Measurements from ENCODE around the gene IFNAR2. TPM values are rescaled to one million over a fixed set of nuclear protein-coding genes. Genes with fewer than 3 reads are reported as not detected.
A peak's percentile ranks its signal among the peaks of the same experiment; 100 is the strongest.

IFNAR2 gene
- total RNA-seq, 1 donor from 2014 or later = 36.7 TPM

GRCh38 chr21:33257094-33257803, 27.5 kb downstream of the IFNAR2 start:
- H3K27me3 Mint-ChIP-seq = no peaks in the 10 kb centered on the region
- no peaks in the 10 kb centered on the region for H3K9me3 Mint-ChIP-seq
- peaks cover 72% of the 10 kb centered on the region for H3K36me3 Mint-ChIP-seq (ENCODE audit: low read depth)
- H3K4me3 Mint-ChIP-seq = no peak overlapping the region
- intact Hi-C loops (cut with micrococcal nuclease) = loop anchor here (2.0 to 5.0 kb wide), 2 partner anchors 18 to 125 kb away; no protein-coding TSS in a partner anchor
- H3K4me1 Mint-ChIP-seq = peaks cover 42% of the 10 kb centered on the region
- peak overlapping the region; percentile 46 for H3K27ac Mint-ChIP-seq
- no peak for DNase-seq

DNA sequence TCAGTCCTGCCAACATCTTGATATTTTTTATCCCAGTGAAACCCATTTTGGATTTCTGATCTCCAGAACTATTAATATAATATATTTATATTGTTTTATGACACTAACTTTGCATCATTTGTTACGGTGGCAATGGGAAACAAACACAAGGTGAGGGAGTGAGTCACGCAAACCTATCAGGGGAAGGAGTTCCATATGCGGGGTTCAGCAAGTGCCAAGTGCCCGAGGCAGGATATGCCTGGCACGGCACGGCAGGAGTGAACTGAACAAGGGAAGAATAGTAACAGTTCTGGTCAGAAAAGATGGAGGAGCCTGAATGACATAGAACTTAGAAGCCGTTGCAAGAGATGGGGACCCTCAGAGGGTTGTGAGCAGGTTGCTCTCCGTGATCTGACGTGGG, 28.7 kb downstream of the IFNAR2 start:
- Mint-ChIP-seq H3K27me3 (no peaks in the 10 kb centered on the region), H3K4me1 (peaks cover 46% of the 10 kb centered on the region), H3K36me3 (ENCODE audit: low read depth) (peaks cover 67% of the 10 kb centered on the region), H3K9me3 (no peaks in the 10 kb centered on the region), H3K27ac (no peak overlapping the region), H3K4me3 (no peak overlapping the region)
- intact Hi-C loops (cut with micrococcal nuclease) = loop anchor here (5.0 kb wide), 1 partner anchor 124 kb away; no protein-coding TSS in a partner anchor
- DNase-seq = no peak

GRCh38 chr21:33259428-33259827, 29.7 kb downstream of the IFNAR2 start:
- Mint-ChIP-seq H3K9me3 (no peaks in the 10 kb centered on the region), H3K4me1 (peaks cover 46% of the 10 kb centered on the region), H3K27me3 (no peaks in the 10 kb centered on the region), H3K36me3 (ENCODE audit: low read depth) (peaks cover 66% of the 10 kb centered on the region), H3K27ac (no peak overlapping the region), H3K4me3 (no peak overlapping the region)
- DNase-seq = no peak
- intact Hi-C loops (cut with micrococcal nuclease) = loop anchor here (5.0 kb wide), 1 partner anchor 123 kb away; no protein-coding TSS in a partner anchor

GRCh38 chr21:33259995-33260394, 30.3 kb downstream of the IFNAR2 start:
- no peaks in the 10 kb centered on the region for H3K27me3 Mint-ChIP-seq
- no peak overlapping the region for H3K4me3 Mint-ChIP-seq
- intact Hi-C loops (cut with micrococcal nuclease) = loop anchor here (5.0 kb wide), 1 partner anchor 122 kb away; no protein-coding TSS in a partner anchor
- DNase-seq = no peak
- H3K36me3 Mint-ChIP-seq (ENCODE audit: low read depth) = peaks cover 61% of the 10 kb centered on the region
- H3K9me3 Mint-ChIP-seq = no peaks in the 10 kb centered on the region
- H3K4me1 Mint-ChIP-seq = peaks cover 43% of the 10 kb centered on the region
- no peak overlapping the region for H3K27ac Mint-ChIP-seq

DNA sequence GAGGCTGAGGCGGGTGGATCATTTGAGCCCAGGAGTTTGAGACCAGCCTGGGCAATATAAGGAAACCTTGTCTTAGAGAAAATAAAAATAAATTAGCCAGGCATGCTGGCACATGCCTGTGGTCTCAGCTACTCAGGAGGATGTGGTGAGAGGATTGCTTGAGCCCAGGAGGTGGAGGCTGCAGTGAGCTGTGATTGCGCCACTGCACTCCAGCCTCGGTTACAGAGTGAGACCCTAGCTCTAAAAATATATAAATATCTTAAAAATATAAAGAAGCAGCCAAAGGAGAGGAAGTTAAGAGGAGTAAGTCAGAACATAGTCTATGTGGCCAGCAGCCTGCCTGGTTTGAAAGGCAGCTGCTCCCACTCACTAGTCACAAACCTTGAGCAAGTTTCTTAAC, 31.9 kb downstream of the IFNAR2 start:
- no peaks in the 10 kb centered on the region for H3K27me3 Mint-ChIP-seq
- H3K36me3 Mint-ChIP-seq (ENCODE audit: low read depth) = peaks cover 52% of the 10 kb centered on the region
- DNase-seq = peak; percentile 66
- no peak overlapping the region for H3K27ac Mint-ChIP-seq
- intact Hi-C loops (cut with micrococcal nuclease) = no loop called here
- H3K4me3 Mint-ChIP-seq = no peak overlapping the region
- no peaks in the 10 kb centered on the region for H3K9me3 Mint-ChIP-seq
- peaks cover 39% of the 10 kb centered on the region for H3K4me1 Mint-ChIP-seq

- Mint-ChIP-seq H3K27ac (no peak overlapping the region), H3K4me1 (peaks cover 41% of the 10 kb centered on the region), H3K9me3 (no peaks in the 10 kb centered on the region), H3K4me3 (no peak overlapping the region), H3K27me3 (no peaks in the 10 kb centered on the region), H3K36me3 (ENCODE audit: low read depth) (peaks cover 40% of the 10 kb centered on the region)
- intact Hi-C loops (cut with micrococcal nuclease) = no loop called here
- no peak for DNase-seq
Measured at GRCh38 chr21:33262921-33263320, 33.2 kb downstream of the IFNAR2 start.

GRCh38 chr21:33264561-33264960, 34.8 kb downstream of the IFNAR2 start:
- H3K27me3 Mint-ChIP-seq = no peaks in the 10 kb centered on the region
- intact Hi-C loops (cut with micrococcal nuclease) = no loop called here
- no peak overlapping the region for H3K27ac Mint-ChIP-seq
- peaks cover 33% of the 10 kb centered on the region for H3K36me3 Mint-ChIP-seq (ENCODE audit: low read depth)
- H3K4me3 Mint-ChIP-seq = no peak overlapping the region
- DNase-seq = no peak
- no peaks in the 10 kb centered on the region for H3K9me3 Mint-ChIP-seq
- H3K4me1 Mint-ChIP-seq = peaks cover 41% of the 10 kb centered on the region

- Mint-ChIP-seq H3K27ac (peak overlapping the region; percentile 81), H3K4me3 (peak overlapping the region; percentile 99), H3K27me3 (no peaks in the 10 kb centered on the region), H3K4me1 (peaks cover 37% of the 10 kb centered on the region), H3K36me3 (ENCODE audit: low read depth) (peaks cover 32% of the 10 kb centered on the region), H3K9me3 (no peaks in the 10 kb centered on the region)
- intact Hi-C loops (cut with micrococcal nuclease) = loop anchor here (2.0 kb wide), 2 partner anchors 59 to 63 kb away; partner anchors contain the start of gene IFNAR1
- no peak for DNase-seq
Measured at GRCh38 chr21:33265664-33266049, 35.9 kb downstream of the IFNAR2 start.

GRCh38 chr21:33266050-33266788, 36.5 kb downstream of the IFNAR2 start, which contains the start of gene IL10RB:
IL10RB (plus strand) TSS chr21:33266367; CDS start chr21:33266466, 99 bp downstream.
- Mint-ChIP-seq H3K4me1 (peaks cover 37% of the 10 kb centered on the region), H3K4me3 (peak within 1 kb of the TSS; percentile 99), H3K27ac (peak within 1 kb of the TSS; percentile 93), H3K9me3 (no peaks in the 10 kb centered on the region), H3K36me3 (ENCODE audit: low read depth) (peaks cover 35% of the 10 kb centered on the region), H3K27me3 (no peaks in the 10 kb centered on the region)
- DNase-seq = peak; percentile 93
- intact Hi-C loops (cut with micrococcal nuclease) = loop anchor here (2.0 kb wide), 2 partner anchors 59 to 63 kb away; partner anchors contain the start of gene IFNAR1

DNA sequence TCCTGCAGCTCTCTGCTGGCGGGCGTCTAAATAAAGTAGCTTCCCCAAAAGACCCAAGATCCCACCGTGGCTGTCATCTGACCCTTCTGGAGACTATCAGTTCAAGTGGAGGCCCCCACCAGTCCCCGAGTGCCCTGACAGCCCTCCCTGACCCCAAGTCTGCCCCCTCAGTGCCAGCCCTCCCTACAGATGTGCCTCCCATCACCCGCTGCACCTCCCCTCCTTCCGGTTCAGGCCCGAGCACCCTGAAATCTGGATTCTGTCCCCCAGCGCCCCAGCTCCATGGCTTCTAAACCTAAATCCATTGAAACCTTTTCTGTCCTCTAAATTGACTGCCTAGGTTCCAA, 37.0 kb downstream of the IFNAR2 start:
- intact Hi-C loops (cut with micrococcal nuclease) = loop anchor here (2.0 kb wide), 2 partner anchors 58 to 64 kb away; partner anchors contain the start of gene IFNAR1
- Mint-ChIP-seq H3K27me3 (no peaks in the 10 kb centered on the region), H3K9me3 (no peaks in the 10 kb centered on the region), H3K4me3 (peak overlapping the region; percentile 99), H3K36me3 (ENCODE audit: low read depth) (peaks cover 35% of the 10 kb centered on the region), H3K27ac (peak overlapping the region; percentile 93), H3K4me1 (peaks cover 35% of the 10 kb centered on the region)
- peak; percentile 76 for DNase-seq

DNA sequence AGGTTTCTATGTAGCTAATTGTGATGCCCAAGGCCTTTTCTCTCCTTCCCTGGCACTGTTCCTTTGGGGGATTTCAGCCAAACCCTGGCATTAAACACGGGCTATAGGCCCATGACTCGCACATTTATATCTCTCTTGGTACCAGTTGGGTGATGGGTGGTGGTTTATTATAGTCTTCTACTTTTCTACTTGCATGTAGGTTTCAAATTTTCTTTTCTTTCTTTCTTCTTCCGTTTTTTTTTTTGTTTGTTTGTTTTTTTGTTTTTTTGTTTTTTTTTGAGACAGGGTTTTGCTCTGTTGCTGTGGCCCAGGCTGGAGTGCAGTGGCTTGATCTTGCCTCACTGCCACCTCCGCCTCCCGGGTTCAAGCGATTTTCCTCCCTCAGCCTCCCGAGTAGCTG, 37.5 kb downstream of the IFNAR2 start:
- H3K4me3 Mint-ChIP-seq = peak overlapping the region; percentile 99
- DNase-seq = no peak
- intact Hi-C loops (cut with micrococcal nuclease) = loop anchor here (2.0 kb wide), 2 partner anchors 58 to 64 kb away; partner anchors contain the start of gene IFNAR1
- H3K4me1 Mint-ChIP-seq = peaks cover 38% of the 10 kb centered on the region
- H3K36me3 Mint-ChIP-seq (ENCODE audit: low read depth) = peaks cover 39% of the 10 kb centered on the region
- no peaks in the 10 kb centered on the region for H3K9me3 Mint-ChIP-seq
- H3K27me3 Mint-ChIP-seq = no peaks in the 10 kb centered on the region
- H3K27ac Mint-ChIP-seq = peak overlapping the region; percentile 93

DNA sequence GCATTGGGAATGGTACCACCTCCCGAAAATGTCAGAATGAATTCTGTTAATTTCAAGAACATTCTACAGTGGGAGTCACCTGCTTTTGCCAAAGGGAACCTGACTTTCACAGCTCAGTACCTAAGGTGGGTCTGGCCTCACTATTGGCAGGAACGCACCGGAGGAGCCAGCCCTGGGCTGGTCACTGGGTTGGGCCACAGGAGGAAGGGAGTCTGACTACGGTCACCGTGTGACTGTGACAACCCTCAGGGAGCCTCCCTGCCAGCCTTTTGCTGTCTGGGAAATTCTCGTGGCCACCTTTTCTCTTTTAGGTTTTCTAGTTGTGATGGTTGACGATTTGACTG, 38.6 kb downstream of the IFNAR2 start:
- DNase-seq = no peak
- no peaks in the 10 kb centered on the region for H3K9me3 Mint-ChIP-seq
- H3K27ac Mint-ChIP-seq = peak overlapping the region; percentile 73
- peaks cover 38% of the 10 kb centered on the region for H3K4me1 Mint-ChIP-seq
- peak overlapping the region; percentile 99 for H3K4me3 Mint-ChIP-seq
- intact Hi-C loops (cut with micrococcal nuclease) = no loop called here
- no peaks in the 10 kb centered on the region for H3K27me3 Mint-ChIP-seq
- peaks cover 40% of the 10 kb centered on the region for H3K36me3 Mint-ChIP-seq (ENCODE audit: low read depth)

- Mint-ChIP-seq H3K27ac (no peak overlapping the region), H3K4me1 (peaks cover 38% of the 10 kb centered on the region), H3K4me3 (no peak overlapping the region), H3K27me3 (no peaks in the 10 kb centered on the region), H3K36me3 (ENCODE audit: low read depth) (peaks cover 41% of the 10 kb centered on the region), H3K9me3 (no peaks in the 10 kb centered on the region)
- intact Hi-C loops (cut with micrococcal nuclease) = no loop called here
- no peak for DNase-seq
Measured at GRCh38 chr21:33268737-33269441, 39.2 kb downstream of the IFNAR2 start.

Data from activated CD4-positive, alpha-beta T cell treated with anti-CD3 and anti-CD28 coated beads, Interleukin-2, amount 10 ng/mL, durations not matched to agents 24 days and 14 days (primary cell).